ENCODE data around the gene SZRD1.
A peak's percentile ranks its signal among the peaks of the same experiment; 100 is the strongest.

SZRD1 gene

GRCh38 chr1:16367258-16367967 is 371 bp downstream of the SZRD1 start:
- peak; percentile 71 for DNase-seq (ENCODE audit: low read depth)

GRCh38 chr1:16367968-16368890 is 1.2 kb downstream of the SZRD1 start:
- no peak for DNase-seq (ENCODE audit: low read depth)

GRCh38 chr1:16369821-16370220 is 2.8 kb downstream of the SZRD1 start:
- no peak for DNase-seq (ENCODE audit: low read depth)

- no peak for DNase-seq (ENCODE audit: low read depth)
Measured at GRCh38 chr1:16371725-16372124, 4.7 kb downstream of the SZRD1 start.

GRCh38 chr1:16372535-16373285 is 5.7 kb downstream of the SZRD1 start:
- DNase-seq (ENCODE audit: low read depth), result no peak

GRCh38 chr1:16374266-16374665 is 7.2 kb downstream of the SZRD1 start:
- no peak for DNase-seq (ENCODE audit: low read depth)

- no peak for DNase-seq (ENCODE audit: low read depth)
Measured at GRCh38 chr1:16375521-16376340, 8.7 kb downstream of the SZRD1 start.

GRCh38 chr1:16376971-16377370 is 9.9 kb downstream of the SZRD1 start:
- no peak for DNase-seq (ENCODE audit: low read depth)

GRCh38 chr1:16378443-16378842 is 11.4 kb downstream of the SZRD1 start:
- no peak for DNase-seq (ENCODE audit: low read depth)

DNA sequence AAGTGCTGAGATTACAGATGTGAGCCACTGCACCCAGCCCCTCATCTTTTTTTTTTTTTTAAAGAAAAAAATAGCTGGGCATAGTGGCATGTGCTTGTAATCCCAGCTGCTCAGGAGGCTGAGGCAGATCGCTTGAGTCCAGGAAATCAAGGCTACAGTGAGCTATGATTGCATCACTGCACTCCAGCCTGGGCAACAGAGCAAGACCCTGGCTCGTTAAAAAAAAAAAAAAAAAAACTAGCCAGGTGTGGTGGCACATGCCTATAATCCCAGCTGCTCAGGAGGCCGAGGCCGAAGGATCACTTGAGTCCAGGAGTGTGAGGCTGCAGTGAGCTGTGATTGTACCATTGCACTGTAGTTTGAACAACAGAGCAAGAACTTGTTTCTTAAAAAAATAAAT is 13.8 kb downstream of the SZRD1 start:
- no peak for DNase-seq (ENCODE audit: low read depth)

DNA sequence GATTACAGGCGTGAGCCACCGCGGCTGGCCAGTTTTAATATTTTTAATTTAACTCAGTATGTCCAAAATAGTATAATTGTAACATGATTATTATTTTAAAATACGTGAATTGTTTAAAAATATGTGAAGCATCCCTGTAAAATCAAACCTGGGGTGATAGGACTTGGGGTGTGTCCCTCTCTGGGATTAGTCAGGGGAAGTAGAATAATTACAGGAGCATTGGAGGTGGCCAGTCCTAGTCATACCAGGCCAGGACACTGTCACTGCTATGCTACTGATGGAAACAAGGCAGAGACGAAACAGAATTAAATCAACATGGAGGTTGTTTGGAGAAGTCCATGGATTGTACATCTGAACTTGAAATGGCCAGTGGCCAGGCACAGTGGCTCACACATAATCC is 16.8 kb downstream of the SZRD1 start:
- DNase-seq (ENCODE audit: low read depth), result no peak

DNA sequence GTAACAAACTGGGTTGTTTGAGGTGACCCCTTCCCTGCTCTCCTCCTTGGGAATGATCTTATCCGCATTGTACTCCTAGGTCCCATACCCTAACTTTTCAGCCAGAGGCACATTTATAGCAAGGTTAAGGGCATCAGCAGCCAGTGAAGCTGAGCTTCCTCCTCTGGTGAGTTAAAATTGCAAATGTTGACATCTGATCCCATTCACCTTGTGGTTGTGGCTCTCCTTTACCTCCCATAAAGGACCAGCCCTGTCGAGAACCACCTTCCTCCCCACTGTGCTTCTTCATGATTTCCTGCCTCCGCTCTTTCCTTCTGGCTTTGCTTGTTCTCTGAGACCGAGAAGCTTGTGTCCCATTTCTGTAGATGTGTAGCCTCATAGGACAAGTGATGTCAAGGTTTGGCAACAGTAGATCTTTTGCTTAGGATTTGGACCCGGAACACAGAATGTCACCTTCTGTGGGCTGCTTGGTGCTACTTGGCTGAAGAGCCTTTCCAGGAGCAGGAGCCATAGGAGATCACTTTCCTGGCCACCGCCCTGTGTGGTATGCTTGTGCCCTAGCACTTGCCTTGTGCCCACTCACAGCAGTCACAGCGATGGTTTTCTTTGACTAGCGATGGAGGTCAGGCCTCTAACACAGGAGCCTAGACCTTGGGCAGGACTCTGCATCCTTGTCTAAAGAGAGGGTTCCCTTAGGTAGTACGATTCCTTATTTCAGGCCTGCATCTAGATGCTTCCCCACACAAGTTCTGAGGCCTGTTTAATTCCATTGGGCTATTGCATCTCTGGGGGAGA is 18.8 kb downstream of the SZRD1 start:
- no peak for DNase-seq (ENCODE audit: low read depth)

DNA sequence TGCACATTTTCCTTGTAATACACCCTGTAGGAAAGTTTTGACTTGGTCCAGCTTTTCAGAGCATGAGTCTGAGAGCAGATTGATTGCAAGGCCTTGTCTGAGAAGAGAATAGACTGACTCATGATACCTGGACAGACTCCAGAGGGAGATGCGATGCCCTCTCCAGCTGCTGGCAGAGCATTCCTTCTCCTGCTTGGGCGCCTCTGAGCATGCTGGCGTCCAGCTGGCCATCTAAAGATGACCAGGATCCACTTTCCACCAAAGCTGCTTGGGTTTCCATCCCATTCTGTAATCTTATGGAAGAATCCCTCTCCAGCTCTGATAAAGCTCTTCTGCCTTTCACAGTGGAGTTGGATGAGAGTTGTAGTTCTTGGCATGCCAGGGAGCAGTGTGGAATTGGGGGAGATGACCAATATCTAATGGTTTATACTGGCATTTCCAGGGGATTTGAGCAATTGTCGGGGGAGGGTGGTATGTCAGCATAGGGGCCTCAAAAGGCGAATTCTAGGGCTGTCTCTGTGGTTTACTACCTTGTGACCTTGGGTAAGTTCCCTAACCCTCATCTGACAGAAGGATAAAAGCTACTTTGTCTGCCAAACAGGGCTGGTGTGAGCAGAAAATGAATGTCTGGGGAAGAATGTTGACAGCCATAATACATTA is 19.5 kb downstream of the SZRD1 start:
- peak; percentile 61 for DNase-seq (ENCODE audit: low read depth)

GRCh38 chr1:16387201-16388188 is 20.5 kb downstream of the SZRD1 start:
- DNase-seq (ENCODE audit: low read depth), result no peak

DNA sequence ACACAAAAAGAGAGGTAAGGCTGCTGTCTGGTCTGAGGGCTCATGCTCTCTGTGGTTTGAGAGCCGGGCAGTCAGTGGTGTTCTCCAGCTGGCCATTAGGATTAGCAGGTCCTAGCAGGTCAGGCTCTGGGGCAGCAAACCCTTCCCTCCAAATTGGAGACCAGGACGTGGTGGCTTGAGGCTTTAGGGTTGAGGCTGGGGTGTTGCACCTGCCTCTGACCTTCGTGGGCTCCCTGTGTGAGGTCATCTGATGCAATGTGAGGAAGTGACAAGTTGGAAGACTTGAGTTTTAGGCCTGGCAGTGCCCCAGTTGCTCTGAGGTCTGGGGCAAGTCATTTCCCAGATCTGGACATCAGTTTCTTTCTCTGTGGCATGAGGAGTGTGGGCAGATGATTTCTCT is 24.4 kb downstream of the SZRD1 start:
- DNase-seq (ENCODE audit: low read depth), result no peak

DNA sequence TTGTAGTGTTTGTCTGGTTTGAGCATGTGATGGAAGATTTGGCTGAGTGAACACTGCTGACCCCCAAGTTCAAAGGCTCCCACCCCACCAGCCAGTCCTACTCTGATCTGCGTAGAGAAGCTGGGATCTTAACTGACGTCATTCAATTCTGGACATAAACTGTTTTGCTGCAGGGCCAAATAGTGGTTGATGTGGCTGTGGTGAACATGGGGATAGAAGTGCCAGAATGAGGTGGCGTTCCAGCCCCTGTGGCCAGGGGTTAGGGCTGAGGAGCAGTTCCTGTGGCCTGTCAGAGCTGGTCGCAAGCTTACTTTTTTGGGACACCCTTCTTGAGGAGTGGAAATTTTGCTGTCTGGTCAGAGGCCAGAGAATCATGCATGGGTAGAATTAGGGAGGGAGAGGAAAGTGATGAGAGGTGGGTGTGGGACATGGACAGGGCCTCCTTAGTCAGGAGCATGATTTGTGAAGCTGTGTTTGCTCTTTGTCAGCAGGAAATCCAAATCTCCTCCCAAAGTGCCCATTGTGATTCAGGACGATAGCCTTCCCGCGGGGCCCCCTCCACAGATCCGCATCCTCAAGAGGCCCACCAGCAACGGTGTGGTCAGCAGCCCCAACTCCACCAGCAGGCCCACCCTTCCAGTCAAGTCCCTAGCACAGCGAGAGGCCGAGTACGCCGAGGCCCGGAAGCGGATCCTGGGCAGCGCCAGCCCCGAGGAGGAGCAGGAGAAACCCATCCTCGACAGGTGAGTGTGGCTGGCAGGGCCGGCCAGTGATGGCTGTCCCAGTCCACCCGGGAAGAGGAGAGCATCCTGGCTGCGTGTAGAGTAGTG is 25.9 kb downstream of the SZRD1 start:
- DNase-seq (ENCODE audit: low read depth), result no peak

- DNase-seq (ENCODE audit: low read depth), result no peak
Measured at GRCh38 chr1:16393570-16394521, 26.8 kb downstream of the SZRD1 start.

Measured in GM04504 (cell line).